Esophagus squamous epithelium (tissue), 4 donors: ENCODE data around the gene RERE.

ENCODE experiments used
- CTCF ChIP-seq, 6 experiments: fragments of 450-650 bp in 4 of 6; fragments of 200-600 bp in 2 of 6; sonication (generic) in 2 of 6; IDR thresholded peaks; one replicate each; pipeline ENCODE4 v1.5.1; 2016 to 2019; ENCODE audit warnings: antibody characterized with exemption in 6 of 6, mild to moderate bottlenecking in 4 of 6, moderate library complexity in 4 of 6
- POLR2A ChIP-seq, 4 donors: fragments of 450-650 bp; IDR thresholded peaks; one replicate each; pipeline ENCODE4 v1.6.1; 2017; ENCODE audit warnings: antibody characterized with exemption in 4 of 4, mild to moderate bottlenecking in 4 of 4, moderate library complexity in 3 of 4

GRCh38 chr1:8603220-8603616 is 214.2 kb downstream of the RERE start:
- TF ChIP-seq CTCF (IDR thresholded peaks at IDR 0.05) = no peak
- no peak for TF ChIP-seq POLR2A (IDR thresholded peaks at IDR 0.05)
